GM19193 (cell line): Measurements from ENCODE around the gene GABRR1.

Source experiments
- POLR2A ChIP-seq: IDR thresholded peaks from 4 replicates; pipeline ENCODE4 v1.6.1; 2011; ENCODE audit not compliant: insufficient read depth, insufficient read length; ENCODE audit errors: extremely low read depth

Gene GABRR1

DNA sequence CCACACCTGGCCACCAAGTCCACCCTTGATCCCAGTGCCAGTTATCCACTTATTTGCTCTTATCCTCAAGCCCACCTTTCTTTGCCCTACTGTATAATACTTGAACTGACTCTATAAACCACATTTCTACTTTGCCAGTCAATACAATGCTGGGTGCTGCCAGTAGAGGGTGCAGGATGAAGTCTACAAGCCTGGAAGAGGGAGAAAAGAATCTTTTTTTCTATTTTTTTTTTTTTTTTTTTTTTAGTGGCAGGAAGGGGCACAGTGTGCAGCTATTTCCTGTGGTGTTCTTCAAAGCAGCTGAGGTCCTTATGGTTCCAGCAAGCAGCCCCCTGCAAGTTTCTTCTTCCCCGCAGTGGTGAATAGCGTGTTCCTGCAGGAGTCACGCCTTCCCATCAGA, 22.2 kb upstream of the GABRR1 start:
- TF ChIP-seq POLR2A = no peak

DNA sequence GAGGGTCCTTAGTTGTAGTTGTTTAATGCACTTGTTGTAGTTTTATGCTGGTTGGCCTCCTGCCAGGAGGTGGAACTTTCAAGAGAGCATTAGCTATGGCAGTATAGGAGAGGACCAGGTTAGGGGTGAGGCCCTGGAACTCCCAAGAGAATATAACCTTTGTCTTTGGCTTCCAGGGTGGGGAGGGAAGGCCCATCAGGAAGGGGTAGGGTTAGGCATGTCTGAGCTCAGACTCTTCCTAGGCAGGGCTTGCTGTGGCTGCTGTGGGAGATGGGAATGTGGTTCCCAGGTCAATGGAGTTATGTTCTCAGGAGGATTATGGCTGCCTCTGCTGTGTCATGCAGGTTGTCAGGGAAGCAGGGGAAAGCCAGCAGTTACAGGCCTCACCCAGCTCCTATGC, 20.0 kb upstream of the GABRR1 start:
- TF ChIP-seq POLR2A = no peak

DNA sequence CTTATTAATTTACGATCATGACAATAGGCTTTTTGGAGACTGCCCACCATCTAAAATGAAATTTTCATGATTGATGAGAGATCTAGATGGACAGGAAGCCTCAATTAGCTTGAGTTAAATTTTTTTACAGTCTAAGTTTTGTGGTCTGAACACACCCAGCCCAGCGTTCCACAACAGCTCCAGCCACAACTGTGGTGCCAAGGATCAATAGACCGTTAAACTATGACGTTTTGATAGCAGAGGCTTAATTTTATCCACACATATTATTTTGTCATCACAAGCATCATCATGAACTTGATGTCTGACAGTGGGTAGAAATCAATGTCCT, 5.5 kb upstream of the GABRR1 start:
- TF ChIP-seq POLR2A = no peak

DNA sequence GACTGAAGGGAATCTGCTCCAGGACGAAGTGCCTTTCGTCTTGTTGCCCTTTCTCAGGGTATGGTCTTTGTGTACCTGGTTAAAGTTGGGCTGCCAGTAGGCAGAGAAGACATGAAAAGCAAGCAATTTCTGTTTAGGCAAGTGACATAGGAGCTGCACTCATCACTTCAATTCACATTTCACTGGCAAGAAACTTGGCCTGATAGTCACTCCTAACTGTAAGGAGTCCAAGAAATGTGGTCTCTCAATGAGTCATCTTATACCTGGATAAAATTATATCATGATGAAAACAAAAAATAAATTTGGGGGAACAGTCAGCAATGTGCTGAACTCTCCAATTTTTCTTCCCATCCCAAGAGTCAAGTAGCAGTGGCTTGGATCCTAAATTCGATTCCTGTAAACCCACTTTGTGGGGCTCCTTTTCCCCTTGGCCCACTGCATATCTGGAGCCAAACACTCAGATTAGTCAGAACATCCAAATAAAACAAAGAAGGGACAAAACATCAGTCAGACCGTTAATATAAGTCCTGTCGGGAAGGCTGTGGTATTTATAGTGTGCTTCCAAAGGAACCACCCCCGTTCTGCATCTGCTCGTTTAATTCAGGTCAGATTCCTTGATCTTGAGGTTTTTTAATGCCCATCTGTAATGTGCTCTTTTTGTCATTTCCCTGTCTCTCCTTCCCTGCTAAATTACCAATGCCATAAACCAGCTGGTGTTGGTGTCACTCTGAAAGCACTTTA, 5.0 kb upstream of the GABRR1 start:
- no peak for TF ChIP-seq POLR2A

DNA sequence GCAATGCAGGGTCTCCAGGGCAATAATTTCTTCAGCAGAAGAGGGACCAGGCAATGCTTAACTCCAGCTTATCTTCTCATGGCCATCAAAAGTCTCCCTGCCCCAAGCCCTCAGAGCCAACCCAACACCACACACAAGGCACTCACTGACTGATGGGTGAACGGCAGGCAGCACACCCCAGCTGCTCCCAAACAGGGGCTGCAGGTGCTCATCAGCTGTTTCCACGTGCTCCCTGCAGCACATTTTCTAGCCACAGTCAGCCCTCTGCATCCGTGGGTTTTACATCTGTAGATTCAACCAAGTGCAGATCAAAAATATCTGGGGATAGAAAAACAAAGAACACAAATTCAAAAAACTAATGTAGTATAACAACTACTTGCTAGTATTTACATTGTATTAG, 4.0 kb upstream of the GABRR1 start:
- TF ChIP-seq POLR2A = no peak

DNA sequence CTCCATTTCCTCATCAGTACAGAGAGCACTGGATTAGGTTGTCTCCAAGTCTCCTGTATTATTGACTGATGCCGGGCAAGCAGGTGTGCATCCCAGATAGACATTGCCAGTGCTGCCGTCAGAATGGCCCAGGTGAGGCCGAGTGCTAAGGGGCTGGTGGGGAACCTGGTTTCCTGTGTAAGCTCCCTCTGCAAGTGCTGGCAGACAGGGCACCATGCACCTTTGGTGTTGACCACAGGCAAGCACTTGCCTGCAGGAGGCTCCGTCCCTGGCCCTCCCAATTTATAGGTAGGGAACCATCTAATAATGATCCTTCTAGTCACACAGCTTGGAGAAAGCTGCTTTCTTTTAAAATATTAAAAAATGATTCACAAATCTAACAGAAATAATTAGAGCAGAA, 747 bp downstream of the GABRR1 start:
- TF ChIP-seq POLR2A = no peak

DNA sequence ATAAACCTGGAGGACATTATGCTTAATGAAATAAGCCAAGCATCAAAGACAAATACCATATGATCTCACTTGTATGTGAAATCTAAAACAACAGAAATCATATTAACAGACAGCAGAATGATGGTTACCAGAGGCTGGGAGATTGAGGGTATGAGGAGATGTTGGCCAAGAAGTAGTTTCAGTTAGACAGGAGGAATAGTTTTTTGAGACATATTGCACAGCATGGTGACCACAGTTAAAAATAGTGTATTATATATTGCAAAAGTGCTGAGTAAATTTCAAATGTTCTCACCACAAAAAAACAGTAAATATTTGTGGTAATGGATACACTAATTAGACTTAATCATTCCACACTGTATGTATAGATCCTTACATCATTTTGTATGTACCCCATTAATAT, 1.8 kb downstream of the GABRR1 start:
- no peak for TF ChIP-seq POLR2A

DNA sequence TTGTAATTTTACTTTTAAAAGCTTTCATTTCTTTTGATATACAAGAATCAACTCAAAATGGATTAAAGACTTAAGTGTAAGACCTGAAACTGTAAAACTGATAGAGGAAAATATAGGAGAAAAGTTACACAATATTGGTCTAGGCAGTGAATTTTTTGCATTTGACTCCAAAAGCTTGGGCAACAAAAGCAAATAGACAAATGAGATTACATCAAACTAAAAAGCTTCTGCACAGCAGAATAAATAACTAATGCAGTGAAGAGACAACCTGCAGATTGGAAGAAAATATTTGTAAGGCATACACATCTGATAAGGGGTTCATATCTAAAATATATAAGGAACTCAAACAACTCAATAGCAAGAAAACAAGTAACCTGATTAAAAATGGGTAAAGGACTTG, 3.0 kb downstream of the GABRR1 start:
- no peak for TF ChIP-seq POLR2A

DNA sequence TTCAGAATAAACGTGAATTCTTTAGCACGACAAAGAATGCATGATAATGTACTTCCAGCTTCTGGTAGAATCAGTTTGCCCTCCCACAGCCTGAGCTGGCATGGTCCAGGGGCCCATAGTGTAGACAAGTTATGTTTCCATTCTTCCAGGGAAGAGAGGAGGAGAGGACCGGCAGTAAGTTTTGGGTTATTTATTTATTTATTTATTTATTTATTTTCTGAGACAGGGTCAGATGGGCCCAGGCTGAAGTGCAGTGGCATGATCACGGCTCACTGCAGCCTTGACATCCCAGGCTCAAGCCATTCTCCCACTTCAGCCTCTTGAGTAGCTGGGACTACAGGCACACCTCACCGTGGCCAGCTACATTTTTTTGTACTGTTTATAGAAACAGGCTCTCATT, 4.7 kb downstream of the GABRR1 start:
- TF ChIP-seq POLR2A = no peak

DNA sequence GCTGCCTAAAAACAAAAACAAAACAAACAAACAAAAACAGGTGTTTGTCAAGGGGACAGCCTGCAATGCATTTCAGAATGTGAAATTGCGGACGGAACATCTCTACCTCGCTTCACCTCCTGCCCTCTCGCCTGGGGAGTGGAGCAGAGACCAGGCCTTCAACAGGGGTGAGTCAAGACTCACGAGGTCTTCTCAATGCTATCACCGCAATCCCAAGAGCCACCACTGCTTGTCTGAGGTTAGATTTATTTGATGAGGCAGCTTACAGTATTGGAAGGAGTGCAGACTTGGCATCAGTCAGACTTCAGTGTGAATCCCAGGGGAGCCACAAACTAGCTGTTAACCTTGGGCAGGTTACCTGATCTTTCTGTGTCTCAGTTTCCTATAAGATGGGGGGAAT, 7.7 kb downstream of the GABRR1 start:
- TF ChIP-seq POLR2A = no peak

DNA sequence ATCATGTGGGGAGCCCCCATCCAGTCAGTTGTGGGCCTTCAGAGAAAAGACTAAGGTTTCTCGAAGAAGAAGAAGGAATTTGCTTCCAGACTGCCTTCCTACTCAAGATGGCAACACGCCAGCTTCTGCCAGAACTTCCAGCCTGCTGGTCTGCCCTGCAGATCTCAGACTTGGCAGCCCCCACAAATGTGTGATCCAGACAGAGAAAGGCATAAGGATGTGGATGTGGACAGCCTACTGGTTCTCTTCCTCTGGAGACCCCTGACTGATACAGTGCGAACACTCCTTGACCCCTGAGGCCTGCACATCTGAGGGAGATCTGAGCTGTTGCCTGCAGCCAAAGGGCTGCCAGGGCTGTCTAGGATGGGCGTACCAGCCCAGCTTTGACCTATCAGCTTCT, 8.6 kb downstream of the GABRR1 start:
- TF ChIP-seq POLR2A = no peak

DNA sequence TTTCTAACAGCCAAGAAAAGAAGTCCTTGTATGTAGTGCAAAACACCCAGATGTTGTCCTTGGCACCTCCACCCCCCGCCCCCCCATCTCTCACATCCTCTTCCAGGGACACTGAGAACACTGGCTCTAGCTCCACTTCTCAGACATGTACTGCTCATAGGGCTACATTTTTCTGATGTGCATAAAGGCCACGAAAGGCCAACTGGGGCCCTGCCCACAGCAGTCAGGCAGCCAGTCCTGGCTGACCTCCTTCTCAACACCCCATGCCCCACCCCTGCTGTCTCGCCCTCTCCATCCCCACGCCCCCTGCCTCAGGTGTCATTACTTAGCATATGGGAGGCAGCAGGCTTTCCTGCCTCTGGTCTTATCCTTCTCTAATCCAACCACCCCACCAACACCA, 11.3 kb downstream of the GABRR1 start:
- no peak for TF ChIP-seq POLR2A

DNA sequence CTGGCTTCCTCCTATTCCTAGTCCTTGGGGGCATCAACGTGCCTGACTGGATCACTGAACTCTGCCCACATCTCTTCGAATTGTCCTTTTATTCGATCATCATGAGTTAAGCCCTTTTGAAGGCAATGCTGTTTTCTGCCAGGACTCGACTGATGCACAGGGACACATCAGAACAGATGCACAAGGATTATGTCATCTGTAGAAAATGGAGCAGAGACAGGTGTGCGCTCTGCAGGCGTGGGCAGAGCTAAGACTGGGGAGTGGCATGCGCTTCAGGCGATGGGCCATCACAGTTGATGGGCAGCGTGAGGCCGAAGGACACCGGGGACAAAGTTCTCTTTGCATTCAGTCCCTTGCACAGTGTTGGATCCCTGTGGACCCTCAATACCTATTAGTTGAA, 13.1 kb downstream of the GABRR1 start:
- no peak for TF ChIP-seq POLR2A

DNA sequence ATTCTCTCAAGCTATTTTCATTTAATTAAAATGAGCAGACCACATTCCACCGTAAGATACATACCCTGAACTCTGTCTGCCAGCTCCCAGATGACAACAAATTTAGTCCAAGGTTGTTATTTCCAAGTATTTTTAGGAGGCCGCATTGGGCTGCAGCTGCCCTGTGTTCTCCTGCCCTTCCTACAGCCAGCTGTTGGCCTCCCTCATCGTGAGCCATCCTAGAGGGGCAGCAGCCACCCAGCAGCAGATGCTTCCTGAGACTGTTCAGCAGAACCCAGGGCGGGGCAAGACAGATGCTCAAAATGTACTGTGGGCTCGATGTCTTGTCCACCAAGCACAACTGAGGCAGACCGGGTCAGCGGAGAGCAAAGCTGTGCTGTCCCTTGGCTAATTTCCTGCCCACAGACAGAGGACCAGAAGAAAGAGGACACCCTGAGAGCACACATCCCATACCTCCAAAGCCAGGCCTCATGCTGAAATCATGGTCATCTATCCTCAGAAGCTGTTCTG, 16.4 kb downstream of the GABRR1 start:
- TF ChIP-seq POLR2A = no peak

DNA sequence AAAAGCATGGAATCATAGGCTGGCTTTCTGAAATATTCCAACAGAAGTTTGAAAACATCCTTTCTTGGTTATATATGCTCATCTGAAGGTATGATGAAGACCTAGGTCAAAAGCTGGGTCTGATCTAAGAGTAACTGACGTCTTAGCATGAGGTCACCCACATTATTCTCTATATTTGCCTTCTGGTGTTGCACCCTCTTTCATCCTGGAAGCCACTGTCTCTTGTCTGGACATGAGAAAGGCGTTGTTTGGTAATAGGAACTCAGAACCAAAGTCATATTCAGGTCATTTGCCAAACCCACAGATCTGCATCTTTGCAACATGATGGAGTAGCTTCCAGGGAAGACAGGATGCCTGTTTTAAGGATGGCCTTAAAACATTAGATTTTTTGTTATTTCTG, 17.6 kb downstream of the GABRR1 start:
- TF ChIP-seq POLR2A = no peak

DNA sequence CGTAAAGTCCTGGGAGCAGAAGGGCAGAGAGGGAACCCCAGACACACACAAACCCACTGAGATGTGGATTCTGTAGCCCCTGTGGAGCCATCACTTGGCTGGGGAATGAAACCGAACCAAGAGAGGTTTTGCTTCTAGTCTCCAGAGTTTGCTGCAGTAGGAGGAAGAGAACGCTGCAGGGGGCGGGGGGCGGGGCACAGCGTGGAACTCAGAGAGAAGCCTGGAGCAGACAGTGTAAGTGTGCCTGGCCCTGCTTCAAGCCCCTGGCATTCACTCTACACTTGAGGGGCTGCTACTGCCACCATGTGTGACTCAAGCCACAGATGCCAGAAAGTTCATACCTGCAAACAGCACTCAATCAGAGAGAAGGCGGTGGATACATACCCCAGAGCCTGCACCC, 18.9 kb downstream of the GABRR1 start:
- TF ChIP-seq POLR2A = no peak

DNA sequence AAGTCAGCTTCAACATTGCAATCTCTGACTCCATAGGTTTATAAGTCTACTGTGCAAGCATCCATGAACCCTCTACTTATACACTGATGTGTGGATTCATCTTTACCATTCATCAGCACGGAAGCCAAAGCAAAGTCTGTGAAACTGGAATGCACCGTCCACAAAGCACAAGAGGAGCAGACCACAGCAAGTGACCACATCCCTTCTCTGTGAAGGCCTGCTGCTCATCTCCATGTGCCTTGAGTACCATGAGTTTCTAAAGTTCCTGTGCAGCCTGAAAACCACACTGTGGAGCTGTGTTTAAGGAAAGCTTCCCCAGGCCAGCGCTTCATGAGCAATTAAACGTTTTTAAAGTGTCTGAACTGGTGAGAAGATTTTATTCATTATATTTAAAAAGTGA, 20.0 kb downstream of the GABRR1 start:
- TF ChIP-seq POLR2A = no peak

DNA sequence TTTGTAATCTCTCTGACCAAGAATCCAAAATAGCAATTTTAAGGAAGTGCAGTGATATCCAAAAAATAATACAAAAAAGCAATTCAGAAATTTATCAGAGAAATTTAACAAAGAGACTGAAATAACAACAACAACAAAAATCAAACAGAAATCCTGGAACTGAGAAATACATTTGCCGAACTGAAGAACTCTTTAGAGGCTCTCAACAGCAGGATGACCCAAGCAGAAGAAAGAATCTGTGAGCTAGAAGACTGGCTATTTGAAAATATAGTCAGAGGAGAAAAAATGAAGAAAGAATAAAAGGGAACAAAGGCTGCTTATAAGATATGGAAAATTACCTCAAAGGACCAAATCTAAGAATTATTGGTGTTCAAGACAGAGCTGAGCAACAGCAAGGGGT, 22.6 kb downstream of the GABRR1 start:
- no peak for TF ChIP-seq POLR2A

DNA sequence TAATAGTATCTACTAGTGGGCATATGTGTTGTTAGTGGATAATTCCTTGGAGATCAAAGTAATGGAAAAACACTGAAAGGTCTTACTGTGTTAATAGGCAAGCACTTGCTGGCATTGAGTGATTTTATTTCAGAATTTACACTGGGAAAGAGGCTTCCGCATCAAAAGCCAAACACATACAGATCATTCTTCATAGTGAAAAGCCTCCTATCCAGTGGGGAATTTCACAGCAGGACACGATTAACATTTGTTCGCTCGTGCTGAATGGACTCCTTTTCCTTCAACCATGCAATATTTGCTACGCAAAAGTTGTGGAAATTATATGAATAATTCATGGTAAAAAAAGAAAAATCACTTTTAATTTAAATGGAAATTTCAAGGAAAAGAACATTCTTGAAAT, 26.4 kb downstream of the GABRR1 start:
- no peak for TF ChIP-seq POLR2A
